ENCODE results near the gene COL26A1. TPM values are rescaled to one million over a fixed set of nuclear protein-coding genes. Genes with fewer than 3 reads are reported as not detected.

COL26A1 gene
- total RNA-seq, 3 donors from 2014 or later (not counting 1 experiment from before 2014, with no cell fraction given): 0.16 TPM; not detected in 2

- WGBS (ENCODE audit: insufficient coverage): 33% methylated on average over 21 of the region's 21 CpGs
- no peaks in the 10 kb centered on the region for H3K27me3 Mint-ChIP-seq (ENCODE audit: low read depth in 2 of 2)
- ATAC-seq: no peak
- Histone ChIP-seq H3K4me3 (ENCODE audit: low read length) (no peak overlapping the region), H3K4me1 (ENCODE audit: control insufficient read depth, insufficient read depth, low read length) (peaks cover 24% of the 10 kb centered on the region), H3K36me3 (ENCODE audit: control insufficient read depth, insufficient read depth, low read length) (no peaks in the 10 kb centered on the region), H3K27ac (ENCODE audit: low read length) (no peak overlapping the region), H3K27me3 (ENCODE audit: control insufficient read depth, insufficient read depth, low read length) (no peaks in the 10 kb centered on the region), H3K9me3 (ENCODE audit: control insufficient read depth, insufficient read depth, low read length) (no peaks in the 10 kb centered on the region)
- no peak overlapping the region for H3K27ac Mint-ChIP-seq
- peaks cover 13 to 14% of the 10 kb centered on the region in 2 donors for H3K4me1 Mint-ChIP-seq
- intact Hi-C loops (cut with micrococcal nuclease): no loop called here
- H3K9me3 Mint-ChIP-seq: no peaks in the 10 kb centered on the region
- no peak overlapping the region for H3K4me3 Mint-ChIP-seq
- TF ChIP-seq CTCF (IDR thresholded peaks at IDR 0.05): no peak
- DNase-seq: no peak
- H3K36me3 Mint-ChIP-seq: no peaks in the 10 kb centered on the region
Observed at GRCh38 chr7:101386558-101387231, 24.0 kb downstream of the COL26A1 start.

- ATAC-seq: peak; percentile 52 to 85 (median 55)
- intact Hi-C loops (cut with micrococcal nuclease): no loop called here
- peak in 1 of 2 donors; percentile 53 for DNase-seq
- WGBS (ENCODE audit: insufficient coverage): 2% methylated on average over 7 of the region's 7 CpGs
- no peaks in the 10 kb centered on the region for H3K36me3 Mint-ChIP-seq
- peaks cover 17 to 24% of the 10 kb centered on the region in 2 donors for H3K4me1 Mint-ChIP-seq
- no peaks in the 10 kb centered on the region for H3K27me3 Mint-ChIP-seq (ENCODE audit: low read depth in 2 of 2)
- Histone ChIP-seq H3K27ac (ENCODE audit: low read length) (peak overlapping the region; percentile 2), H3K27me3 (ENCODE audit: control insufficient read depth, insufficient read depth, low read length) (no peaks in the 10 kb centered on the region), H3K4me1 (ENCODE audit: control insufficient read depth, insufficient read depth, low read length) (peaks cover 40% of the 10 kb centered on the region), H3K36me3 (ENCODE audit: control insufficient read depth, insufficient read depth, low read length) (no peaks in the 10 kb centered on the region), H3K9me3 (ENCODE audit: control insufficient read depth, insufficient read depth, low read length) (no peaks in the 10 kb centered on the region), H3K4me3 (ENCODE audit: low read length) (no peak overlapping the region)
- peak overlapping the region; percentile 70 for H3K4me3 Mint-ChIP-seq
- TF ChIP-seq CTCF (IDR thresholded peaks at IDR 0.05): no peak
- H3K9me3 Mint-ChIP-seq: no peaks in the 10 kb centered on the region
- H3K27ac Mint-ChIP-seq: peak overlapping the region in 1 of 2 donors; percentile 67
Observed at GRCh38 chr7:101390901-101391301, 28.2 kb downstream of the COL26A1 start.

- H3K27ac ChIP-seq (ENCODE audit: low read length): no peak overlapping the region
- no peaks in the 10 kb centered on the region for H3K9me3 ChIP-seq (ENCODE audit: control insufficient read depth, insufficient read depth, low read length)
- H3K4me3 Mint-ChIP-seq: no peak overlapping the region
- no peaks in the 10 kb centered on the region for H3K27me3 ChIP-seq (ENCODE audit: control insufficient read depth, insufficient read depth, low read length)
- WGBS (ENCODE audit: insufficient coverage): 90% methylated on average over 6 of the region's 6 CpGs
- peaks cover 36% of the 10 kb centered on the region for H3K4me1 ChIP-seq (ENCODE audit: control insufficient read depth, insufficient read depth, low read length)
- H3K4me1 Mint-ChIP-seq: peaks cover 17 to 24% of the 10 kb centered on the region in 2 donors
- H3K9me3 Mint-ChIP-seq: no peaks in the 10 kb centered on the region
- no peaks in the 10 kb centered on the region for H3K36me3 Mint-ChIP-seq
- H3K27ac Mint-ChIP-seq: no peak overlapping the region
- no peak for TF ChIP-seq CTCF (IDR thresholded peaks at IDR 0.05)
- no peak overlapping the region for H3K4me3 ChIP-seq (ENCODE audit: low read length)
- no peak for ATAC-seq
- H3K36me3 ChIP-seq (ENCODE audit: control insufficient read depth, insufficient read depth, low read length): no peaks in the 10 kb centered on the region
- H3K27me3 Mint-ChIP-seq (ENCODE audit: low read depth in 2 of 2): peaks cover 0 to 3% of the 10 kb centered on the region in 2 donors
- intact Hi-C loops (cut with micrococcal nuclease): no loop called here
- no peak for DNase-seq
Observed at GRCh38 chr7:101391991-101392390, 29.3 kb downstream of the COL26A1 start.

GRCh38 chr7:101393865-101394264 is 31.2 kb downstream of the COL26A1 start:
- Histone ChIP-seq H3K9me3 (ENCODE audit: control insufficient read depth, insufficient read depth, low read length) (no peaks in the 10 kb centered on the region), H3K4me3 (ENCODE audit: low read length) (no peak overlapping the region), H3K4me1 (ENCODE audit: control insufficient read depth, insufficient read depth, low read length) (peaks cover 34% of the 10 kb centered on the region), H3K27ac (ENCODE audit: low read length) (no peak overlapping the region), H3K27me3 (ENCODE audit: control insufficient read depth, insufficient read depth, low read length) (peaks cover 4% of the 10 kb centered on the region), H3K36me3 (ENCODE audit: control insufficient read depth, insufficient read depth, low read length) (no peaks in the 10 kb centered on the region)
- H3K36me3 Mint-ChIP-seq: no peaks in the 10 kb centered on the region
- H3K27ac Mint-ChIP-seq: no peak overlapping the region
- peaks cover 17 to 24% of the 10 kb centered on the region in 2 donors for H3K4me1 Mint-ChIP-seq
- TF ChIP-seq CTCF (IDR thresholded peaks at IDR 0.05): no peak
- DNase-seq: no peak
- 96% methylated on average over 2 of the region's 3 CpGs for WGBS (ENCODE audit: insufficient coverage)
- no peak overlapping the region for H3K4me3 Mint-ChIP-seq
- no peak for ATAC-seq
- peaks cover 0 to 9% of the 10 kb centered on the region in 2 donors for H3K27me3 Mint-ChIP-seq (ENCODE audit: low read depth in 2 of 2)
- intact Hi-C loops (cut with micrococcal nuclease): no loop called here
- H3K9me3 Mint-ChIP-seq: no peaks in the 10 kb centered on the region
